MM.1S (cell line): Measurements from ENCODE around the gene SORCS2.

Experiments used
- DNase-seq: peaks from one replicate; pipeline ENCODE4 v3.0.0-alpha.2; 2015
- H2AFZ ChIP-seq: fragments of 300-600 bp; sonication (generic); 2 replicates; pipeline ENCODE4 v1.6.0; 2016; ENCODE audit warnings: antibody characterized with exemption, low read length
- H3F3A ChIP-seq: fragments of 300-600 bp; sonication (generic); 2 replicates; pipeline ENCODE4 v1.6.1; 2016; ENCODE audit warnings: mild to moderate bottlenecking, antibody characterized with exemption, low read length, moderate library complexity, mixed read lengths; ENCODE audit not compliant: insufficient read depth
- H3K27ac ChIP-seq: fragments of 300-600 bp; sonication (generic); 2 replicates; pipeline ENCODE4 v1.5.1; 2016; ENCODE audit warnings: mild to moderate bottlenecking, low read length
- H3K27me3 ChIP-seq: fragments of 300-600 bp; sonication (generic); replicated peaks from 2 replicates; pipeline ENCODE4 v1.6.0; 2016; ENCODE audit warnings: low read length; ENCODE audit not compliant: insufficient read depth
- H3K36me3 ChIP-seq: fragments of 300-600 bp; sonication (generic); replicated peaks from 2 replicates; pipeline ENCODE4 v1.6.1; 2016; ENCODE audit warnings: mild to moderate bottlenecking, low read length, mixed read lengths; ENCODE audit not compliant: insufficient read depth
- H3K4me1 ChIP-seq: fragments of 300-600 bp; sonication (generic); 2 replicates; pipeline ENCODE4 v1.6.1; 2016; ENCODE audit warnings: low read length, mixed read lengths
- H3K4me2 ChIP-seq: fragments of 300-600 bp; sonication (generic); 2 replicates; pipeline ENCODE4 v1.6.0; 2016; ENCODE audit warnings: low read depth, low read length
- H3K4me3 ChIP-seq: fragments of 300-600 bp; sonication (generic); 2 replicates; pipeline ENCODE4 v1.5.1; 2016; ENCODE audit warnings: low read length, mixed read lengths
- H3K79me2 ChIP-seq: fragments of 300-600 bp; sonication (generic); 2 replicates; pipeline ENCODE4 v1.6.1; 2016; ENCODE audit warnings: mixed run types, low read length, mixed read lengths
- H3K9ac ChIP-seq: fragments of 300-600 bp; sonication (generic); 2 replicates; pipeline ENCODE4 v1.6.1; 2016; ENCODE audit warnings: low read length, mixed read lengths
- H3K9me2 ChIP-seq: fragments of 300-600 bp; sonication (generic); replicated peaks from 2 replicates; pipeline ENCODE4 v1.6.1; 2016; ENCODE audit warnings: mild to moderate bottlenecking, low read length, mixed read lengths; ENCODE audit not compliant: insufficient read depth
- H3K9me3 ChIP-seq: fragments of 300-600 bp; sonication (generic); replicated peaks from 2 replicates; pipeline ENCODE4 v1.6.1; 2016; ENCODE audit warnings: mild to moderate bottlenecking, low read length, mixed read lengths; ENCODE audit not compliant: insufficient read depth
- H4K20me1 ChIP-seq: fragments of 300-600 bp; sonication (generic); 2 replicates; pipeline ENCODE4 v1.6.1; 2016; ENCODE audit warnings: mild to moderate bottlenecking, low read length, moderate library complexity, mixed read lengths; ENCODE audit not compliant: insufficient read depth
- CTCF ChIP-seq: fragments of 300-600 bp; sonication (generic); IDR thresholded peaks from 2 replicates; pipeline ENCODE4 v1.5.1; 2016; ENCODE audit warnings: antibody characterized with exemption, low read length, mixed read lengths
- EZH2 ChIP-seq: fragments of 300-600 bp; sonication (generic); optimal IDR thresholded peaks from 2 replicates; pipeline ENCODE3; 2017; ENCODE audit warnings: low read depth, mild to moderate bottlenecking, antibody characterized with exemption, low read length, mixed read lengths
- EZH2phosphoT487 ChIP-seq: fragments of 300-600 bp; sonication (generic); IDR thresholded peaks from 2 replicates; pipeline ENCODE4 v1.6.1; 2018; ENCODE audit warnings: antibody characterized with exemption, low read length

Gene SORCS2

DNA sequence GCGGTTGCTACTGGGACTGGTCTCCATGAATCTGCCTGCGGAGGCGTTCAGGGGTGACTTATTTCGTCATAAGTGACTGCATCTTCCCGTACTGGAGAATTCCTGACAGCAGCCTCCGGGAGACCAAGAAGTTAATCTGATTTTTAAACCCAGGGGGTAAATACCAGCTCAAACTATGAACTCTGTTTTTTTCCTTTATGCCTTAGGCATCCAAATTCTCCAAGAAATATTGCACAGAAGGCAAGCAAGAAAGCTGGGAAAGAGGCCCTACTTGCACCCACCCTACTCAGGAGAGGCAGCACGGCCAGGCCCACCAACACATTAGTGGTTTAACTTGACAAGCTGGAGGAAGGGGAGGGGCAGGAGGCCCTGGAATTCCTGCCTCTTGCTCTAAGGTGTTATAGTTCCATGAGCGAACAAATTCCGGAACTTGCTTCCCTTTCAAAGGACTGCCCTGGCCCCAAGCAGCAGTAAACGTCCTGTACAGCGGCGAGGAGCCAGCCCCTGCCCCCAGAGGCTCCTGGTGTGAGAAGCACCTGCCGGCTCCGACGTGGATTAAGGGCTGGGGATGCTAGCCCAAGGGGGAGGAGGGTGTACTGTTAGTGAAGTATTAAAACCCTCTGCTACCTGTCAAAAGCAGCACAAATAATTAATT, 570.2 kb downstream of the SORCS2 start:
- H3K36me3 ChIP-seq = no peaks in the 10 kb centered on the region
- H2AFZ ChIP-seq = no peak overlapping the region
- no peaks in the 10 kb centered on the region for H4K20me1 ChIP-seq
- H3K4me3 ChIP-seq = no peak overlapping the region
- H3K4me1 ChIP-seq = no peaks in the 10 kb centered on the region
- peaks cover 5% of the 10 kb centered on the region; the same call in 1 of the 2 replicates for H3K79me2 ChIP-seq
- no peaks in the 10 kb centered on the region for H3K9me2 ChIP-seq
- no peak overlapping the region for H3K4me2 ChIP-seq
- no peak for DNase-seq
- H3F3A ChIP-seq = no peaks in the 10 kb centered on the region
- H3K27ac ChIP-seq = no peak overlapping the region
- no peaks in the 10 kb centered on the region for H3K9me3 ChIP-seq
- H3K9ac ChIP-seq = no peak overlapping the region
- no peak for TF ChIP-seq EZH2
- no peak for TF ChIP-seq CTCF
- no peak for TF ChIP-seq EZH2phosphoT487
- peaks cover 44% of the 10 kb centered on the region for H3K27me3 ChIP-seq

DNA sequence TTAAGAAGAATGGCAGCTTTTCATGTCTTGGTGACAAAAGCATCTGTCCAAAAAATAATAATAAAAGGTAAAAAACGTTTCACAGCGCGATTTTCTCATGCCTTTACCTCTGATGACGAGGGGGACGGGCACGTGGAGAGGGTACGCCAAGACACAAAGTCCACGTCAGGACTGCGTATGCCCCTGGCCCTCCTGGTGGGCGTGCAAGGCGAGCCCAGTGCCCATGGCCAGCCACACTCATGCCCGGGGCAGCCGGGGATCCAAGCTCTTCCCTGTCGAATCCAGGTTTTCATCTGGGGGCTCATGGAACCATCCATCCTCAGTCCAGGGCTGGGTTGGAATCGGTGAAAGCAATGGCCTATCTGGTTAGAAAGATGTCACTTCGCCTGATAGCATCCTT, 570.8 kb downstream of the SORCS2 start:
- DNase-seq = no peak
- Histone ChIP-seq H3K36me3 (no peaks in the 10 kb centered on the region), H3K4me1 (no peaks in the 10 kb centered on the region), H4K20me1 (no peaks in the 10 kb centered on the region), H3K9me2 (no peaks in the 10 kb centered on the region), H3K27ac (no peak overlapping the region), H3K9ac (no peak overlapping the region), H3K27me3 (peaks cover 44% of the 10 kb centered on the region), H3F3A (no peaks in the 10 kb centered on the region), H3K4me2 (no peak overlapping the region), H2AFZ (no peak overlapping the region), H3K4me3 (no peak overlapping the region), H3K9me3 (no peaks in the 10 kb centered on the region), H3K79me2 (peaks cover 4% of the 10 kb centered on the region; the same call in 1 of the 2 replicates)
- TF ChIP-seq EZH2phosphoT487 (no peak), CTCF (no peak), EZH2 (no peak)

DNA sequence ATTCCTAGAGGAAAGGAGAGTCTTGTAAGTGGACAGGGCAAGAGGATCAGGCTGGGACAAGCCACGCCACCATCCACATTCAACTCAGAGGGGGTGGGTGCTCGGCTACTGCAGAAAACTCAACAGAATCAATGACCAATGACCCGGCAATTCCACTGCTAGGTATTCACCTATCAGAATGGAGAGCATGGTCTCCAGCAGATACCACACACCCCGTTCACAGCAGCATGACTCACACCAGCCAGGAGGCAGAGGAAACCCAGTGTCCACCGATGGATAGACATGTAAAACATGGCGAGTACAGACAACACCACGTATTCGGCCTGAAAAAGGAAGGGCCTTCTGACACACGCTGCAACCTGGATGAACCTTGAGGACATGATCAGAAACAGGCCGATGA, 571.5 kb downstream of the SORCS2 start:
- no peaks in the 10 kb centered on the region for H3K79me2 ChIP-seq
- no peaks in the 10 kb centered on the region for H3K4me1 ChIP-seq
- no peaks in the 10 kb centered on the region for H3F3A ChIP-seq
- H3K36me3 ChIP-seq = no peaks in the 10 kb centered on the region
- no peak for DNase-seq
- no peak overlapping the region for H3K9ac ChIP-seq
- H3K27me3 ChIP-seq = peaks cover 44% of the 10 kb centered on the region
- no peak overlapping the region for H3K27ac ChIP-seq
- no peak overlapping the region for H3K4me3 ChIP-seq
- no peaks in the 10 kb centered on the region for H4K20me1 ChIP-seq
- H3K9me3 ChIP-seq = no peaks in the 10 kb centered on the region
- no peak for TF ChIP-seq EZH2phosphoT487
- TF ChIP-seq EZH2 = no peak
- no peak for TF ChIP-seq CTCF
- H3K4me2 ChIP-seq = no peak overlapping the region
- no peaks in the 10 kb centered on the region for H3K9me2 ChIP-seq
- no peak overlapping the region for H2AFZ ChIP-seq
